ENCODE measurements around the gene TTC39A. TPM values are rescaled to one million over a fixed set of nuclear protein-coding genes. Genes with fewer than 3 reads are reported as not detected.

Gene TTC39A
- total RNA-seq, 4 donors from 2014 or later = 0.26 to 2.5 (median 1.3) TPM

- intact Hi-C loops (cut with DNase I; ENCODE audit: low total_unique reads) = no loop called here
- TF ChIP-seq POLR2A (IDR thresholded peaks at IDR 0.05) = no peak
- TF ChIP-seq, protein P1, sequence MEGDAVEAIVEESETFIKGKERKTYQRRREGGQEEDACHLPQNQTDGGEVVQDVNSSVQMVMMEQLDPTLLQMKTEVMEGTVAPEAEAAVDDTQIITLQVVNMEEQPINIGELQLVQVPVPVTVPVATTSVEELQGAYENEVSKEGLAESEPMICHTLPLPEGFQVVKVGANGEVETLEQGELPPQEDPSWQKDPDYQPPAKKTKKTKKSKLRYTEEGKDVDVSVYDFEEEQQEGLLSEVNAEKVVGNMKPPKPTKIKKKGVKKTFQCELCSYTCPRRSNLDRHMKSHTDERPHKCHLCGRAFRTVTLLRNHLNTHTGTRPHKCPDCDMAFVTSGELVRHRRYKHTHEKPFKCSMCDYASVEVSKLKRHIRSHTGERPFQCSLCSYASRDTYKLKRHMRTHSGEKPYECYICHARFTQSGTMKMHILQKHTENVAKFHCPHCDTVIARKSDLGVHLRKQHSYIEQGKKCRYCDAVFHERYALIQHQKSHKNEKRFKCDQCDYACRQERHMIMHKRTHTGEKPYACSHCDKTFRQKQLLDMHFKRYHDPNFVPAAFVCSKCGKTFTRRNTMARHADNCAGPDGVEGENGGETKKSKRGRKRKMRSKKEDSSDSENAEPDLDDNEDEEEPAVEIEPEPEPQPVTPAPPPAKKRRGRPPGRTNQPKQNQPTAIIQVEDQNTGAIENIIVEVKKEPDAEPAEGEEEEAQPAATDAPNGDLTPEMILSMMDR (IDR thresholded peaks at IDR 0.05) = no peak
- Histone ChIP-seq H3K36me3 (no peaks in the 10 kb centered on the region), H3K27ac (no peak overlapping the region), H3K4me3 (no peak overlapping the region), H3K27me3 (no peaks in the 10 kb centered on the region), H3K4me1 (no peaks in the 10 kb centered on the region), H3K9me3 (no peaks in the 10 kb centered on the region)
- DNase-seq = no peak
These were observed 28.1 kb downstream of the TTC39A start for GRCh38 chr1:51302270-51302669.

GRCh38 chr1:51301844-51302162 lies 28.6 kb downstream of the TTC39A start:
- H3K27me3 ChIP-seq = no peaks in the 10 kb centered on the region
- DNase-seq = no peak
- H3K27ac ChIP-seq = no peak overlapping the region
- no peaks in the 10 kb centered on the region for H3K4me1 ChIP-seq
- no peak overlapping the region for H3K4me3 ChIP-seq
- no peak for TF ChIP-seq POLR2A (IDR thresholded peaks at IDR 0.05)
- TF ChIP-seq, protein P1 (IDR thresholded peaks at IDR 0.05) = no peak
- H3K36me3 ChIP-seq = no peaks in the 10 kb centered on the region
- intact Hi-C loops (cut with DNase I; ENCODE audit: low total_unique reads) = no loop called here
- H3K9me3 ChIP-seq = no peaks in the 10 kb centered on the region

DNA sequence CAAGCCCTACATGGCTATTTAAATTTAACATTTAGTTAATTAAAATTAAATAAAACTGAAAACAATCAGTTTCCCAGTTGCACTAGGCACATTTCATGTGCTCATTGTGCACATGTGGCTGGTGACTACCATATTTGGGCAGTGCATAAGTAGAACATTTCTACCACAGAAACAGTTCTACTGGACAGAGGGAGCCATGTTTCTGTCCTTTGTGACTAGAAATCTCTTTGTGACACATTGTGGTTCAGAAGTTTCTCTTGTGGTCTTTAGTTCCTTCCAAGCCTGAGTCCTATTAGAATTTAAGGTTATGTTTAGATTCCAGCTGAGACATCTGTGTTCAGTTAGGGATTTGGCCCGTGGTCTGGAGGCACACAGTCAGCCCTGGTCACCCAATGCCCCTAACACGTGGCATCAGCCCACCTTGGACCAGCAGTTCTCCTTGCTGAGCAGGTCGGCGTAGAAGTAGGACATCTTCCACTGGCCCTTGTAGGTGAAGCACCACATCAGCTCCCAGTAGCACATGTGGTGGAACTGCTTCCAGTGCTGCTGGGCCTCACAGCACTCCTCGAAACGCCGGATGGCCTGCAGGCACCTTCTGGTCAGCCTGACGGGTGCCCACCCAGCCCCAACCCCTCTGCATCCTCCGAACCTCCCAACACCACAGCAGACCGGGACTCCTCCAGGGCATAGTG lies 29.1 kb downstream of the TTC39A start:
- Histone ChIP-seq H3K36me3 (no peaks in the 10 kb centered on the region), H3K9me3 (no peaks in the 10 kb centered on the region), H3K4me1 (no peaks in the 10 kb centered on the region), H3K27me3 (no peaks in the 10 kb centered on the region), H3K4me3 (no peak overlapping the region), H3K27ac (no peak overlapping the region)
- no peak for TF ChIP-seq POLR2A (IDR thresholded peaks at IDR 0.05)
- TF ChIP-seq, protein P1 (IDR thresholded peaks at IDR 0.05) = no peak
- no peak for DNase-seq
- intact Hi-C loops (cut with DNase I; ENCODE audit: low total_unique reads) = no loop called here

DNA sequence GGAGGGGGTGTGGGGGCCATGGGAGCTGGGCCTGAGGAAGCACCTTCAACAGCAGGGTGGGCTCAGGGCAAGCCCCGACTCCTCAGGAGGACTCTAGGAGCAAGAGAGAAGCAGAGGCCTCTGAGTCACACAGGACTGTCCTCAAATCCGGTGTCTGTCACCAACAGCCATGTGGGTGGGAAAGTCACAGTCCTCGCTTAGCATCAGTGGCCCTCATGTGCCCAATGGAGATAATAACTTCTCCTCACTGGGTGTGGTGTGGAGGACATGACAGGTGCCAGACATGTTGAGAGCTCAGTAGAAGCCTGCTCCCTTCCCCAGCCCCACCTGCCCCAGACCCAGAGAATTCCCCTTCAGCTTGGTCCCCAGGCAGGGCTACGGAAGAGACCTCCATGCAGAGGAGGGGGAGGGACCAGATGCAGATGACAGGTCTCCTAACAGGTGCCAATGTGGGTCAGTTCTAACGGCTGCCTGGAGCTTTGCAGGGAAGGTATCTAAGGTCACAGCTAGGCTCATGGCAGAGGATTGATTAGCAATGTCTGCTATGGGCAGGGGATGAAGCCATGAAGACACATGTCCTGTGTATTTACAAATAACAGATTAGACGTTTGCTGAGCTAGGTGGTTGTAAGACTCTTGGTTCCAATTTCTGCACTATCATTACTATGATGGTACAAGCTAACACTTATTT lies 30.2 kb downstream of the TTC39A start:
- TF ChIP-seq POLR2A (IDR thresholded peaks at IDR 0.05) = no peak
- TF ChIP-seq, protein P1 (IDR thresholded peaks at IDR 0.05) = no peak
- intact Hi-C loops (cut with DNase I; ENCODE audit: low total_unique reads) = no loop called here
- DNase-seq = no peak
- no peaks in the 10 kb centered on the region for H3K9me3 ChIP-seq
- H3K36me3 ChIP-seq = no peaks in the 10 kb centered on the region
- H3K27me3 ChIP-seq = no peaks in the 10 kb centered on the region
- H3K4me1 ChIP-seq = no peaks in the 10 kb centered on the region
- H3K4me3 ChIP-seq = no peak overlapping the region
- no peak overlapping the region for H3K27ac ChIP-seq

DNA sequence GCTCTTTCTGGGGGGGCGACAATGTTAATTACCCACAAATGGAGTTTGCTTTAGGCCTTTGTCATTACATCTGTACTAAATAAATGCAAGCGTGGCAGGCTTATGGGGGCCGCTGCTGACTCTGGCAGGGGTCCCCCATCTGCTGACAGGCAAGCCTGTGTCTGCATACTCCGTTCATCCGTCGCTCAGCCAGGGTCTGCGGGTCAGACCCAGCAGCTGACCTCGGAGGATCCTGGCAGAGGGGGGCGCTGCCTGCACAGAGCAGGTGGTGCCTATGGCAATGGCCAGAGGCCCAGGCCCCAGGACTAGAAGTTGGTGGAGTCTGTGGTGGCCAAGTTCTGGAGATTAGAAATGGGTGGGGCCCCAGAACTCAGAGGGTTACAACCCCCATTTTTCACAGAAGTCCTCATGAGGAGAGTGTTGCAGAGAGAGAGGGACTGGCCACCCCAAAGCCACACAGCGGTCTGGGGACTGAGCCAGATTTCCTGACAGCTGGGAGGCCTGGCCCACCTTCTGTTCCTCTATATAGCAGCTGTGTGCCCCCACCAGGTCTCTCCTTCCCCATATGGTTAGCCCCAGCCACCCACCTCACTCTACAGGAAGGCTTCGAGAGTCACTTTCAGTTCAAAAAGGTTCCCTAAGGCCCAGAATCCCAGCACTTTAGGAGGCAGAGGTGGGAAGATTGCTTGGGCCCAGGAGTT lies 31.0 kb downstream of the TTC39A start:
- H3K9me3 ChIP-seq = no peaks in the 10 kb centered on the region
- no peak overlapping the region for H3K4me3 ChIP-seq
- DNase-seq = no peak
- no peaks in the 10 kb centered on the region for H3K36me3 ChIP-seq
- intact Hi-C loops (cut with DNase I; ENCODE audit: low total_unique reads) = no loop called here
- H3K4me1 ChIP-seq = no peaks in the 10 kb centered on the region
- no peaks in the 10 kb centered on the region for H3K27me3 ChIP-seq
- no peak overlapping the region for H3K27ac ChIP-seq
- TF ChIP-seq, protein P1 (IDR thresholded peaks at IDR 0.05) = no peak
- no peak for TF ChIP-seq POLR2A (IDR thresholded peaks at IDR 0.05)

Measured in uterus (tissue), 4 donors.